ENCODE results near the gene TMEFF2.

DNA sequence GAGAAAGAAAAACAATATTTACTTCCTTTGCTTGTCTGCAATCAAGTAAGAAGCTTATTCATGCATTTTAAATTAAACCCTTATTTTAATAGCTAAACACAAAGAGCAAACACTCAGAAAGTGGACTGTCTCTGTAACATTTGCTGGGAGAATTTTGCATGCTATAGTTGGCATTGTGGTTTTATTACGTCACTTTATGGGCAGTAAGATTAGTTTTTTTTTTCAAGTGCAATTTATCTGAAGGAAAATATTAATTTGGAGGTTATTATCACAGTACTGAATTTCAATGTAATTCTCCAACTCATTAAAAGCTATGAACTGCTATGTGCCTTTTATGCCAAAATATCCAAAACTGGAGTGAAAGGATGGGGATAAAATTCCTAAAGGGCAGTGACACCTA, 103.3 kb downstream of the TMEFF2 start:
- TF ChIP-seq TAF1 (IDR thresholded peaks at IDR 0.05; ENCODE audit: borderline replicate concordance, insufficient read depth, low read length) (no peak), SIN3A (IDR thresholded peaks at IDR 0.05; ENCODE audit: borderline replicate concordance, insufficient read depth, low read length) (no peak), POLR2AphosphoS5 (IDR thresholded peaks at IDR 0.05; ENCODE audit: low read depth, low read length) (no peak), FOXP2 (optimal IDR thresholded peaks at IDR 0.05; ENCODE audit: borderline replicate concordance, extremely low read depth, extremely low read length, insufficient read depth) (no peak)
- TF ChIP-seq, protein P1, sequence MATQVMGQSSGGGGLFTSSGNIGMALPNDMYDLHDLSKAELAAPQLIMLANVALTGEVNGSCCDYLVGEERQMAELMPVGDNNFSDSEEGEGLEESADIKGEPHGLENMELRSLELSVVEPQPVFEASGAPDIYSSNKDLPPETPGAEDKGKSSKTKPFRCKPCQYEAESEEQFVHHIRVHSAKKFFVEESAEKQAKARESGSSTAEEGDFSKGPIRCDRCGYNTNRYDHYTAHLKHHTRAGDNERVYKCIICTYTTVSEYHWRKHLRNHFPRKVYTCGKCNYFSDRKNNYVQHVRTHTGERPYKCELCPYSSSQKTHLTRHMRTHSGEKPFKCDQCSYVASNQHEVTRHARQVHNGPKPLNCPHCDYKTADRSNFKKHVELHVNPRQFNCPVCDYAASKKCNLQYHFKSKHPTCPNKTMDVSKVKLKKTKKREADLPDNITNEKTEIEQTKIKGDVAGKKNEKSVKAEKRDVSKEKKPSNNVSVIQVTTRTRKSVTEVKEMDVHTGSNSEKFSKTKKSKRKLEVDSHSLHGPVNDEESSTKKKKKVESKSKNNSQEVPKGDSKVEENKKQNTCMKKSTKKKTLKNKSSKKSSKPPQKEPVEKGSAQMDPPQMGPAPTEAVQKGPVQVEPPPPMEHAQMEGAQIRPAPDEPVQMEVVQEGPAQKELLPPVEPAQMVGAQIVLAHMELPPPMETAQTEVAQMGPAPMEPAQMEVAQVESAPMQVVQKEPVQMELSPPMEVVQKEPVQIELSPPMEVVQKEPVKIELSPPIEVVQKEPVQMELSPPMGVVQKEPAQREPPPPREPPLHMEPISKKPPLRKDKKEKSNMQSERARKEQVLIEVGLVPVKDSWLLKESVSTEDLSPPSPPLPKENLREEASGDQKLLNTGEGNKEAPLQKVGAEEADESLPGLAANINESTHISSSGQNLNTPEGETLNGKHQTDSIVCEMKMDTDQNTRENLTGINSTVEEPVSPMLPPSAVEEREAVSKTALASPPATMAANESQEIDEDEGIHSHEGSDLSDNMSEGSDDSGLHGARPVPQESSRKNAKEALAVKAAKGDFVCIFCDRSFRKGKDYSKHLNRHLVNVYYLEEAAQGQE (IDR thresholded peaks at IDR 0.05; ENCODE audit: insufficient read depth in 1 of 2, low read depth in 2 of 2, low read length in 2 of 2): no peak

All from PFSK-1 (cell line).